GM19438 (cell line): Measurements from ENCODE around the gene MT1X.

Experiments used
- ATAC-seq: cut with Tn5 transposase; IDR thresholded peaks from one replicate; pipeline ENCODE4 v1.9.1; 2021; ENCODE audit warnings: low read depth; ENCODE audit not compliant: unreplicated experiment

Gene MT1X

DNA sequence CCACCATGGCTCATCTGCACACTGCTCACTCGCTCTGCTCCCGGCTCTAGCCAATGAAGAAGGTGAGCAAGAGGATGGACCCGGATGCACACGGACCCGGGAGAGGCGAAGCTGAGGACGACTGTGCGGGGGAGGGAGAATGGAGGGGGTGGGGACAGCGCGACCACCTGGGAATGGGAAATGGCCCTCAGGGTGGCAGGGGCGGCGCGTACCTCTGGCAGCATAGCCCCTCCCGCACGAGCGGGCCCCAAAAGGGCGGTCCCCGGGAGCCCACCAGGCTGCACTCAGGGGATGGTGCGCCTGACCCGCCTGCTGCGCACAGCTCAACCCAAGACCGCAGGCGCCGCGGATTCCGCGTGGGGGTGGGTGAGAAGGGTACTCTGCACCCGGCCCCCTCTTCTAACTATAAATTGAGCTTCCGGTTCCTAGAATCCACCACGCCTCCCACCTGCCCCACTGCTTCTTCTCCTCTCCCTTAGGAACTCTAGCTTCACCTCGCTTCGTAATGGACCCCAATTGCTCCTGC is 6.5 kb upstream of the MT1X start:
- no peak for ATAC-seq

- ATAC-seq: no peak
Observed at GRCh38 chr16:56677474-56677873, 4.8 kb upstream of the MT1X start.

- no peak for ATAC-seq
Observed at GRCh38 chr16:56679078-56679730, 3.1 kb upstream of the MT1X start.

DNA sequence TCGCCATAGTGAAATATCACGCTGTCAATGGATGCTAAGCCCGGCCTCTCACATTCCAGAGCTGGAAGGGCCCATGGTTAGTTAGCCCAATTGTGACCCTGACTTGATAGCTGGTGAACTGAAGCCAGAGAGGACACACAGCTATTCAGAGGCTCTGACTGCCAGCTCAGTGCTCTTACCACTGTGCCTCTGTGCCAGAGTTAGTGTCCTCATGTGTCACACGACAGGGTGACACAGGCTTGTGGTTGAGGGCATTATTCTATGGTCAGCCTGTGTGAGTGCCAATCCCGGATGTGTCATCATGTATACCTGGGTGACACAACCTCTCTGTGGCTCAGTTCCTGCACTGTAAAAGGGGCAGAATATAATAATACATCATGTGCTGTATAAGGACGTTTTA is 2.5 kb upstream of the MT1X start:
- ATAC-seq: no peak

- peak; percentile 27 for ATAC-seq
Observed at GRCh38 chr16:56682703-56683397, 580 bp downstream of the MT1X start.

GRCh38 chr16:56683424-56684172 is 1.3 kb downstream of the MT1X start:
- no peak for ATAC-seq

- no peak for ATAC-seq
Observed at GRCh38 chr16:56684256-56684925, 2.1 kb downstream of the MT1X start.

DNA sequence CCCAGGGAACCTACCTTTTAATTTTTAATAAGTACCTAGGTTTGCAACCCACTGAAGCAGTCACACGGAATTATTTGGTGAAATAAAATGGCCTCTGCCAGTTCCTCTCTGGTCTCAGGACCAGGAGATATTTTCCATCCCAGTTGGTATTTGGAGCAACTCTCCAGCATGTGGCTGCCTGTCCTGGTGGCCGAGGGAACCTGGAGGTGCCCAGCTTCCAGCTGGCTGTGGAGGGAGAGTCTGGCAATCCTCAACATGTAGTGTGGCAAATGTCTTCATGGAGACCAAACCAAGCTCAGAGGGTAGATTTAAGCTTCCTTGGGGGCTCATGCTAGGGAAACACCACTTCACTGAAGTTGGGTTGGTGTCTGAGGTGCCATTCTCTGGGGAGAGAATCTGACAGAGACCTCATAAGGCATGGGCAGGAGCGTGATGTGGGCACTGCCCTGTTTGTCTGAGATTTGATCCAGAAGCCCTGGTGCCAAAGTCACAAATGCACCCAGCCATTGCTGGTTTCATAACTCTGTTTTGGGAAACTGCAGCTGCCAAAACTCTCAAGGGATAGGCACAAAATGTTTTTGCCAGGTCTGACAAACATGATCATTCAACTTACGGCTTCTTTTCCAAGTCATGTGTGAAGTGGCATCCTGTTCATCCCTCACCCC is 2.8 kb downstream of the MT1X start:
- no peak for ATAC-seq

DNA sequence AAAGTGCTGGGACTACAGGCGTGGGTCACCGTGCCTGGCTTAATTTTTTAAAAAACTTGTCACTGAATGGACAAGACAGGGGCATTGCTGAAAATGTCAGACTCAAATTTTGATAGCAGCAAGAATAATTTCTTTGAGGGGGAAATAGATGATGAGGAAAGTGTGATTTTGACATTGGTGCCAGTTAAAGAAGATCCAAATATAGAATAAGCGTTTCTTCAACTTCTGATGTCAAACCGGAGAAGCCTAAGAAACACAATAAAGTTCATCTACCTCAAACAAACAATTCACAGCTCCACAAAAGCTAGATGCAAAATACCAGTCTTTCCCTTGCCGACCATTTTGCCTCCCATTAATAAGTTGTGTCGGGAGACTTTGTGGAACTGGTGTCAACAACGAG is 4.5 kb downstream of the MT1X start:
- no peak for ATAC-seq

DNA sequence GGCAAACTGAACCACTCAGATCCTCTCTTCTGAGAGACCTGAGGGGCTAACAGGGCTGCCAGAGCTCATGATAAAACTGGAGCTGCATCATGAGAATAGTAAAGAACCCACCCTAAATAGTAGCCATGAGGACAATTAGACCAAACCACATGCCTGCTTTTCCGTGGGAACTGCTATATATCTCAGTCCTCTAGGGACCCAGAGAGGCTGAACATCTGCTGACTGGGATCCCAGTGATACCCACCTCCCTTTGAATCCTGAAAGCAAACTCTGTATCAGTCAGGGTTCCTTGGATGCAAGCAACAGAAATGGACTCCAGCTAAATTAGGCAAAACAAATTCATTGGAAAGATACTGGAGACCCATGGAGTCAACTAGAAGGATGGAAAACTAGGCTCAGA is 6.5 kb downstream of the MT1X start:
- ATAC-seq: no peak

- ATAC-seq: no peak
Observed at GRCh38 chr16:56689171-56689570, 6.9 kb downstream of the MT1X start.

DNA sequence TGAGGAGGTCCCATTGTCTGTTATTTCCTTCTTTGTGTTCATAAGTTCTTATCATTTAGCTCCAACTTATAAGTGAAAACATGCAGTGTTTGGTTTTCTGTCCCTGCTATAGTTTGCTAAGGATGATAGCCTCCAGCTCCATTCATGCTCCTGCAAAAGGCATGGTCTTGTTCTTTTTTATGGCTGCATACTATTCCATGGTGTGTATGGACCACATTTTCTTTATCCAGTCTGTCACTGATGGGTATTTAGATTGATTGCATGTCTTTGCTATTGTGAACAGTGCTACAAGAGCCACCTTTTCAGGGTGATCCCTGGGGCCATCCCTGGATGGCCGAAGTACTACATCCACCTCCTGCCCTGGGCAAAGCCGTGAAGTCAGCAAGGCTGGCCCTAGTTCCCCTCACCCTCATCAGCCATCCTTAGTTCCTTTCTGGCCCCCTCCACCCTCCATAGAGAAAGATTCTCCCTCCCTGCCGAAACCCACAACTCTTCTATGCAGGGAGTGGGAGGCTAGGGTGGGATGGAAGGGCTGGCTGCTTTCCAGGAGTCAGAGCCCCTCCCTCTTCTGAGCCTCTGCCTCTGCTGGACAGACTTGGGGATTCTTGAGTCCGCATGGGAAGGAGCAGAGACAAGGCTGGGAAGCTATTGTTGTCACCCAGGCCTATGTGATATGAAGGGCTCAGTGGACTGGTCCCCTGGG is 8.3 kb downstream of the MT1X start:
- ATAC-seq: no peak

DNA sequence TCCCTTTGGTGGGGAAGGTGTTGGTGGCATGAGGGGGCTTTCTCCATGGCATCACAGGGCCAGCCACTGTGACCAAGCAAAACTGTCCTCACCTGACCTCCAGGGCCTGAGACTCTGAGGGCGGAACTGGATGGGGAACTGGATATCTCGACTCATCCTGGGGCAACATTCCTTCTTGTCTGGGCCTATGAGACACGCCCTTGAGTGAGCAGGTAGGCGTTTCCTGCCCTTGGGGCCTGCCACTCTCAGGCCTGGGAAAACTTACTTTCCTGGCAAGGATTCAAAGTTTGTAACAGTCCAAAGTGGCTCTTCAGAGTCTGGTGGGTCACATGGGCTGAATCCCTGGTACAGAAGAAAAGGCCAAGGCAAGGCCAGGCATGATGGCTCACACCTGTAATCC is 9.6 kb downstream of the MT1X start:
- no peak for ATAC-seq

DNA sequence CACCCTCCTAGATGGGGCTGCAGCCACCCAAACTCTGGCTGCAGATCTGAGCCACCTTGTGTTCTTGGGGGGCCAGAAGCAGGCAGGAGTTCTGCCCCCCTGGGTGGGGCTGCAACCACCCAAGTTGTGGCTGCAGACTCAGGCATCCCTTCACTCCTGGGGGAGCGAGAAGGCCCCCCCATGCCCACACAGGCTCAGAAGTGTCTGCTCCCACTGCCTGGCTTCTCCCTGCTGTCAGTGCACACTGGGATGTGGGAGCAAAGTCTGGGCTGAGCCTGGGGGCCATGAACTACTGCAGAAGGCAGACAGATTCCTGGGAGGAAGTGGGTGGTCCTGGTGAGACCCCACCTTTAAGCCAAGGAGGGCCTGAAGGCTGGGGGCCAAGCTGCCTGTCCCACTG is 13.0 kb downstream of the MT1X start:
- no peak for ATAC-seq

DNA sequence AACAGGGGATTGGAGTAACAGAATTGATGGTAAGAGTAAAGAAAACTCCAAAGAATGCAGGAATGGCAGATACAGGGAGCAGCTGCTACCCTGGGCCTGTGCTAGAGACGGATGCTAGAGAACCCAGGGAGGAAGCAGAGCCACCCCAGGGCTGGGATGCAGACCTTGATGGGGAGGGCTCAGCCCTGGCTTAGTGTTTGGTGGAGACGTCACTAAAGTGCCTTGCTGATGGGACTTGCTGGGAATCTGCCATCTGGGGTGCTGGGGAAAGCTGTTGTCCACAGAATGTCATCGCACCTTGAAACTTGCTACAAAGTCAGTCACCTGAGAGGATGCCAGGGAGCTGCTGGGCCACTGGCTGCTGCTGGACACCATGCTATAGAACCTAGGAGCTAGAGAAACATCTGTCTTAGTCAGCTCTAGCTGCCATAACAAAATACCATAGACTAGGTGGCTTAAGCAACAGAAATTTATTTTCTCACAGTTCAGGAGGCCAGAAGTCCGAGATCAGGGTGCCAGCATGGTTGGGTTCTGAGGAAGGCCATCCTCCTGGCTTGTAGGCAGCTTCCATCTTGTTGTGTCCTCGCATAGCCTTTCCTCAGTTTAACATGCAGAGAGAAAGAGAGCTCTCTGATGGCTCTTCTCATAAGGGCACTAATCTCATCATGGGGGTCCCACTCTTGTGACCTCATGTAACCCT is 15.3 kb downstream of the MT1X start:
- ATAC-seq: no peak

DNA sequence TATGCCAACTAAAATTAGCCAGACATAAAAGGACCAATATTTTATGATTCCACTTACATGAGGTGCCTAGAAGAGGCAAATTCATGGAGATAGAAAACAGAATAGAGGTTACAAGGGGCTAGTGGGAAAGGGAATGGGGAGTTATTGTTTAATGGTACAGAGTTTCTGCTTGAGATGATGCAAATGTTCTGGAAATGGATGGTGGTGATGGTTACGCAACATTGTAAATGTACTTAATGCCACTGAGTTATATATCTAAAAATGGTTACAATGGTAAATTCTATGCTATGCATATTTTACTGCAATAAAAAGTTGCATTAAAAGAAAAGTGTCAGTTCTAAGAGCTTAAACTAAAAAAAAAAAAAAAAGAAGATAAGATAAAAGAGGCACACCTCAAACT is 17.9 kb downstream of the MT1X start:
- ATAC-seq: no peak

GRCh38 chr16:56700631-56701030 is 18.4 kb downstream of the MT1X start:
- ATAC-seq: no peak

DNA sequence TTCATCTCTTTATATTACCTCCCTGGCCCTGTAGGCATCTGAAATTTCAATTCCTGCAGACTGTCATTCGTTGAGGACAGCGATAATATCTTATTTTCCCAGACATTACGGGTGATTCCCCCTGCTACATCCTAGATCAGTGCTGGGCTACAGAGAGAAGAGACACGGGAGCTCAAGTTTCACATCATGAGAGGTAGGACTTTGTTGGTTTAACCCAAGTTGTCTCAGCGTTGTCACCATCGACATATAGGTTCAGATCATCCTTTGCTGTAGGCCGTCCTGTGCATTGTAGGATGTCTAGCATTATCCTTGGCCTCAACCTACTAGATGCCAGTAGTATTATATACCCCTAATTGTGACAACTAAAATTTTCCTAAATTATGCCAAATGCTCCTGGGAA is 19.3 kb downstream of the MT1X start:
- ATAC-seq: no peak

GRCh38 chr16:56702836-56703235 is 20.6 kb downstream of the MT1X start:
- no peak for ATAC-seq
